H1 (cell line): ENCODE results near the gene LAMA3. TPM values are rescaled to one million over a fixed set of nuclear protein-coding genes. Genes with fewer than 3 reads are reported as not detected.

Experiments
- CHD2 ChIP-seq: IDR thresholded peaks from 2 replicates; pipeline ENCODE4 v1.6.1; 2012; ENCODE audit warnings: low read length, improper control_type of control experiment
- KDM4A ChIP-seq: IDR thresholded peaks from one replicate; pipeline ENCODE4 v1.7.1; 2012; ENCODE audit warnings: low read depth, mild to moderate bottlenecking, moderate library complexity, low read length, inconsistent platforms; ENCODE audit not compliant: severe bottlenecking
- NRF1 ChIP-seq: IDR thresholded peaks from 2 replicates; pipeline ENCODE4 v1.6.1; 2011; ENCODE audit warnings: mild to moderate bottlenecking, low read depth, low read length, improper control_type of control experiment
- RXRA ChIP-seq: IDR thresholded peaks from 2 replicates; pipeline ENCODE4 v1.6.1; 2011; ENCODE audit warnings: low read depth, mild to moderate bottlenecking, low read length, moderate library complexity; ENCODE audit not compliant: insufficient read depth
- SAP30 ChIP-seq: fragments of 300-600 bp; sonication (generic); IDR thresholded peaks from 2 replicates; pipeline ENCODE4 v1.7.1; 2012; ENCODE audit warnings: low read length, moderate library complexity, mild to moderate bottlenecking, inconsistent platforms; ENCODE audit not compliant: insufficient read depth, insufficient replicate concordance
- SIRT6 ChIP-seq: IDR thresholded peaks from one replicate; pipeline ENCODE4 v1.7.1; 2012; ENCODE audit warnings: low read length, inconsistent platforms
- polyA plus RNA-seq, 7 experiments: library from polyadenylated mRNA; depleted of rRNA in 3 of 7; stranded (reverse) in 5 of 7; unstranded in 2 of 7; fragments of >200 nt in 5 of 7; fragments of 200-250 nt in 2 of 7; gene quantifications; 1 replicate in 5 of 7; 2 replicates in 1 of 7; 4 replicates in 1 of 7; pipeline versions ENCODE4 v1.2.1 to v1.2.3, GENCODE V29; 2011 to 2013; ENCODE audit warnings: missing spikeins in 2 of 7, mixed read lengths in 2 of 7
- total RNA-seq: library from RNA; stranded (reverse); fragmentation: NEBNext Ultra II Directional; extraction: Animal tissue kit (Norgen Biotek cat#: 25700); gene quantifications from 2 replicates; pipeline ENCODE4 v1.2.1, GENCODE V29; 2021
- TF ChIP-seq, protein P1 (sequence below): fragments of 300-600 bp; sonication (generic); IDR thresholded peaks from 2 replicates; pipeline ENCODE4 v1.7.1; 2012; ENCODE audit warnings: low read length, moderate library complexity, mild to moderate bottlenecking, inconsistent platforms; ENCODE audit not compliant: insufficient replicate concordance
- TF ChIP-seq, protein P2 (sequence below), 3 experiments: IDR thresholded peaks; 1 replicate in 2 of 3; 2 replicates in 1 of 3; pipeline versions ENCODE4 v1.5.1 to v1.6.1; 2011; ENCODE audit warnings: low read length in 3 of 3, mild to moderate bottlenecking in 3 of 3, inconsistent platforms in 2 of 3, low read depth in 1 of 3, moderate library complexity in 1 of 3; ENCODE audit not compliant: insufficient read depth in 1 of 3; ENCODE audit errors: control extremely low read depth in 1 of 3

LAMA3 gene
- total and polyA plus RNA-seq, 2 of the 8 experiments (the other 6 are each of a cell fraction or from before 2014, with no cell fraction given), result 0.76 to 5.0 TPM

DNA sequence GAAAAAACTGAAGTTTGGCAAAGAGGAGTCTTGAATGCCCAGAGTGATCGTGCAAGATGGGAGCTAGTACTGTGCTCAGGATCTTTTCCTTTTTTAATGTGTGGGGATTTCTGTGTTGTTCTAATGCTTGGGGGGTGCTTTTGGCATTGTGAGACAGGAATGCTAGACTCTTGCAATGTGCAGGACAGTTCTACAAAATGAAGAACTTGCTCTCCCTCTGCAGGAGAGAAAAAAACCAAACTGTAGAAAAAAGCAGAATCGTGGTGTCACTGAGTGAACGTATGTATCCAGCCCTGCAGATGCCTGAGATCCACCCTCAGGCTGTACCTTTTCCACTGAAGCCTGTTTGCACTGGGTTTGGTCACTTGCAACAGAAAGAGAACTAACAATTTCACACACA lies 313.2 kb downstream of the LAMA3 start (continued):
- TF ChIP-seq, protein P1, sequence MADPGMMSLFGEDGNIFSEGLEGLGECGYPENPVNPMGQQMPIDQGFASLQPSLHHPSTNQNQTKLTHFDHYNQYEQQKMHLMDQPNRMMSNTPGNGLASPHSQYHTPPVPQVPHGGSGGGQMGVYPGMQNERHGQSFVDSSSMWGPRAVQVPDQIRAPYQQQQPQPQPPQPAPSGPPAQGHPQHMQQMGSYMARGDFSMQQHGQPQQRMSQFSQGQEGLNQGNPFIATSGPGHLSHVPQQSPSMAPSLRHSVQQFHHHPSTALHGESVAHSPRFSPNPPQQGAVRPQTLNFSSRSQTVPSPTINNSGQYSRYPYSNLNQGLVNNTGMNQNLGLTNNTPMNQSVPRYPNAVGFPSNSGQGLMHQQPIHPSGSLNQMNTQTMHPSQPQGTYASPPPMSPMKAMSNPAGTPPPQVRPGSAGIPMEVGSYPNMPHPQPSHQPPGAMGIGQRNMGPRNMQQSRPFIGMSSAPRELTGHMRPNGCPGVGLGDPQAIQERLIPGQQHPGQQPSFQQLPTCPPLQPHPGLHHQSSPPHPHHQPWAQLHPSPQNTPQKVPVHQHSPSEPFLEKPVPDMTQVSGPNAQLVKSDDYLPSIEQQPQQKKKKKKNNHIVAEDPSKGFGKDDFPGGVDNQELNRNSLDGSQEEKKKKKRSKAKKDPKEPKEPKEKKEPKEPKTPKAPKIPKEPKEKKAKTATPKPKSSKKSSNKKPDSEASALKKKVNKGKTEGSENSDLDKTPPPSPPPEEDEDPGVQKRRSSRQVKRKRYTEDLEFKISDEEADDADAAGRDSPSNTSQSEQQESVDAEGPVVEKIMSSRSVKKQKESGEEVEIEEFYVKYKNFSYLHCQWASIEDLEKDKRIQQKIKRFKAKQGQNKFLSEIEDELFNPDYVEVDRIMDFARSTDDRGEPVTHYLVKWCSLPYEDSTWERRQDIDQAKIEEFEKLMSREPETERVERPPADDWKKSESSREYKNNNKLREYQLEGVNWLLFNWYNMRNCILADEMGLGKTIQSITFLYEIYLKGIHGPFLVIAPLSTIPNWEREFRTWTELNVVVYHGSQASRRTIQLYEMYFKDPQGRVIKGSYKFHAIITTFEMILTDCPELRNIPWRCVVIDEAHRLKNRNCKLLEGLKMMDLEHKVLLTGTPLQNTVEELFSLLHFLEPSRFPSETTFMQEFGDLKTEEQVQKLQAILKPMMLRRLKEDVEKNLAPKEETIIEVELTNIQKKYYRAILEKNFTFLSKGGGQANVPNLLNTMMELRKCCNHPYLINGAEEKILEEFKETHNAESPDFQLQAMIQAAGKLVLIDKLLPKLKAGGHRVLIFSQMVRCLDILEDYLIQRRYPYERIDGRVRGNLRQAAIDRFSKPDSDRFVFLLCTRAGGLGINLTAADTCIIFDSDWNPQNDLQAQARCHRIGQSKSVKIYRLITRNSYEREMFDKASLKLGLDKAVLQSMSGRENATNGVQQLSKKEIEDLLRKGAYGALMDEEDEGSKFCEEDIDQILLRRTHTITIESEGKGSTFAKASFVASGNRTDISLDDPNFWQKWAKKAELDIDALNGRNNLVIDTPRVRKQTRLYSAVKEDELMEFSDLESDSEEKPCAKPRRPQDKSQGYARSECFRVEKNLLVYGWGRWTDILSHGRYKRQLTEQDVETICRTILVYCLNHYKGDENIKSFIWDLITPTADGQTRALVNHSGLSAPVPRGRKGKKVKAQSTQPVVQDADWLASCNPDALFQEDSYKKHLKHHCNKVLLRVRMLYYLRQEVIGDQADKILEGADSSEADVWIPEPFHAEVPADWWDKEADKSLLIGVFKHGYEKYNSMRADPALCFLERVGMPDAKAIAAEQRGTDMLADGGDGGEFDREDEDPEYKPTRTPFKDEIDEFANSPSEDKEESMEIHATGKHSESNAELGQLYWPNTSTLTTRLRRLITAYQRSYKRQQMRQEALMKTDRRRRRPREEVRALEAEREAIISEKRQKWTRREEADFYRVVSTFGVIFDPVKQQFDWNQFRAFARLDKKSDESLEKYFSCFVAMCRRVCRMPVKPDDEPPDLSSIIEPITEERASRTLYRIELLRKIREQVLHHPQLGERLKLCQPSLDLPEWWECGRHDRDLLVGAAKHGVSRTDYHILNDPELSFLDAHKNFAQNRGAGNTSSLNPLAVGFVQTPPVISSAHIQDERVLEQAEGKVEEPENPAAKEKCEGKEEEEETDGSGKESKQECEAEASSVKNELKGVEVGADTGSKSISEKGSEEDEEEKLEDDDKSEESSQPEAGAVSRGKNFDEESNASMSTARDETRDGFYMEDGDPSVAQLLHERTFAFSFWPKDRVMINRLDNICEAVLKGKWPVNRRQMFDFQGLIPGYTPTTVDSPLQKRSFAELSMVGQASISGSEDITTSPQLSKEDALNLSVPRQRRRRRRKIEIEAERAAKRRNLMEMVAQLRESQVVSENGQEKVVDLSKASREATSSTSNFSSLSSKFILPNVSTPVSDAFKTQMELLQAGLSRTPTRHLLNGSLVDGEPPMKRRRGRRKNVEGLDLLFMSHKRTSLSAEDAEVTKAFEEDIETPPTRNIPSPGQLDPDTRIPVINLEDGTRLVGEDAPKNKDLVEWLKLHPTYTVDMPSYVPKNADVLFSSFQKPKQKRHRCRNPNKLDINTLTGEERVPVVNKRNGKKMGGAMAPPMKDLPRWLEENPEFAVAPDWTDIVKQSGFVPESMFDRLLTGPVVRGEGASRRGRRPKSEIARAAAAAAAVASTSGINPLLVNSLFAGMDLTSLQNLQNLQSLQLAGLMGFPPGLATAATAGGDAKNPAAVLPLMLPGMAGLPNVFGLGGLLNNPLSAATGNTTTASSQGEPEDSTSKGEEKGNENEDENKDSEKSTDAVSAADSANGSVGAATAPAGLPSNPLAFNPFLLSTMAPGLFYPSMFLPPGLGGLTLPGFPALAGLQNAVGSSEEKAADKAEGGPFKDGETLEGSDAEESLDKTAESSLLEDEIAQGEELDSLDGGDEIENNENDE, result no peak
- TF ChIP-seq RXRA, result no peak
- TF ChIP-seq SAP30, result no peak
- TF ChIP-seq KDM4A, result no peak
- TF ChIP-seq NRF1, result no peak
- TF ChIP-seq SIRT6, result no peak
- TF ChIP-seq, protein P2, sequence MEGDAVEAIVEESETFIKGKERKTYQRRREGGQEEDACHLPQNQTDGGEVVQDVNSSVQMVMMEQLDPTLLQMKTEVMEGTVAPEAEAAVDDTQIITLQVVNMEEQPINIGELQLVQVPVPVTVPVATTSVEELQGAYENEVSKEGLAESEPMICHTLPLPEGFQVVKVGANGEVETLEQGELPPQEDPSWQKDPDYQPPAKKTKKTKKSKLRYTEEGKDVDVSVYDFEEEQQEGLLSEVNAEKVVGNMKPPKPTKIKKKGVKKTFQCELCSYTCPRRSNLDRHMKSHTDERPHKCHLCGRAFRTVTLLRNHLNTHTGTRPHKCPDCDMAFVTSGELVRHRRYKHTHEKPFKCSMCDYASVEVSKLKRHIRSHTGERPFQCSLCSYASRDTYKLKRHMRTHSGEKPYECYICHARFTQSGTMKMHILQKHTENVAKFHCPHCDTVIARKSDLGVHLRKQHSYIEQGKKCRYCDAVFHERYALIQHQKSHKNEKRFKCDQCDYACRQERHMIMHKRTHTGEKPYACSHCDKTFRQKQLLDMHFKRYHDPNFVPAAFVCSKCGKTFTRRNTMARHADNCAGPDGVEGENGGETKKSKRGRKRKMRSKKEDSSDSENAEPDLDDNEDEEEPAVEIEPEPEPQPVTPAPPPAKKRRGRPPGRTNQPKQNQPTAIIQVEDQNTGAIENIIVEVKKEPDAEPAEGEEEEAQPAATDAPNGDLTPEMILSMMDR (IDR thresholded peaks at IDR 0.05; ENCODE audit: control extremely low read depth in 1 of 3, insufficient read depth in 1 of 3, low read depth in 1 of 3, low read length in 3 of 3), result no peak
- no peak for TF ChIP-seq CHD2
